ENCODE data around the gene CCNF.
"Not testable (repeated sequence)": the region's sequence is repeated elsewhere in the genome, so short reads cannot be mapped to it uniquely, and the experiment has no call there.

The CCNF gene

GRCh38 chr16:2437032-2437790 is 8.0 kb downstream of the CCNF start:
- TF ChIP-seq ZFX (IDR thresholded peaks at IDR 0.05) (no peak), CTCF (conservative IDR thresholded peaks at IDR 0.05) (no peak)
- no peak overlapping the region for H3K27ac ChIP-seq

- no peak for TF ChIP-seq ZFX (IDR thresholded peaks at IDR 0.05)
- no peak for TF ChIP-seq CTCF (conservative IDR thresholded peaks at IDR 0.05)
- H3K27ac ChIP-seq: no peak overlapping the region
Measured at GRCh38 chr16:2438121-2438520, 8.9 kb downstream of the CCNF start.

- no peak overlapping the region for H3K27ac ChIP-seq
- TF ChIP-seq ZFX (IDR thresholded peaks at IDR 0.05): no peak
- TF ChIP-seq CTCF (conservative IDR thresholded peaks at IDR 0.05): no peak
Measured at GRCh38 chr16:2439598-2439997, 10.4 kb downstream of the CCNF start.

GRCh38 chr16:2441143-2441804 is 12.0 kb downstream of the CCNF start:
- H3K27ac ChIP-seq: not testable (repeated sequence)

- H3K27ac ChIP-seq: no peak overlapping the region
- no peak for TF ChIP-seq CTCF (conservative IDR thresholded peaks at IDR 0.05)
- TF ChIP-seq ZFX (IDR thresholded peaks at IDR 0.05): no peak
Measured at GRCh38 chr16:2443555-2443954, 14.3 kb downstream of the CCNF start.

- H3K27ac ChIP-seq: no peak overlapping the region
- TF ChIP-seq ZFX (IDR thresholded peaks at IDR 0.05): no peak
- no peak for TF ChIP-seq CTCF (conservative IDR thresholded peaks at IDR 0.05)
Measured at GRCh38 chr16:2447920-2448583, 18.8 kb downstream of the CCNF start.

GRCh38 chr16:2449118-2449517 is 19.9 kb downstream of the CCNF start:
- H3K27ac ChIP-seq: no peak overlapping the region
- TF ChIP-seq CTCF (conservative IDR thresholded peaks at IDR 0.05) (no peak), ZFX (IDR thresholded peaks at IDR 0.05) (no peak)
